Gastroesophageal sphincter (tissue), 3 donors: ENCODE measurements around the gene CNOT6L.

Experiments
- POLR2A ChIP-seq, 2 donors: fragments of 450-650 bp; IDR thresholded peaks; one replicate each; pipeline ENCODE4 v1.6.1; 2017; ENCODE audit warnings: antibody characterized with exemption in 2 of 2, mild to moderate bottlenecking in 2 of 2, moderate library complexity in 1 of 2
- TF ChIP-seq, protein P1 (sequence below), 4 experiments: fragments of 200-600 bp in 2 of 4; fragments of 450-650 bp in 2 of 4; sonication (generic) in 1 of 4; IDR thresholded peaks; one replicate each; pipeline ENCODE4 v1.5.1; 2017 to 2019; ENCODE audit warnings: antibody characterized with exemption in 4 of 4, mild to moderate bottlenecking in 2 of 4, moderate library complexity in 2 of 4

DNA sequence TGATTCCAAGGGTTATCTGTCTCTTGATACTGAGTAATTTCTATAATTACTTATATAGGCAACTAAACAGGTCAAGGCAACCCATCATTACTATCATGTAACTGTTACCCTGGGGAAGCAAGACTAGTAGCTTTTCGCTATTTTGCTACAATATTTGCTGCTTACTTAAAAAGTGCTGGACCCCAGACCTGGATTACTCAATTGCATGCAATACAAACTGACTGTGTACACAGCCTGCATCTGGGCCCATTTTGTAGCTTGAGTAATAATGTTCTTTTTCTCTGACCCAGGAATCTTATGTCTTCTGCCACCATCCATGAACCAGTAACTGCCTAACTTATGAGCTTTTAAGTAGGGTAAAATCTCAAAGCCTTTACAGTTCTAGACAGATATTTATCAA, 53.4 kb downstream of the CNOT6L start:
- TF ChIP-seq, protein P1, sequence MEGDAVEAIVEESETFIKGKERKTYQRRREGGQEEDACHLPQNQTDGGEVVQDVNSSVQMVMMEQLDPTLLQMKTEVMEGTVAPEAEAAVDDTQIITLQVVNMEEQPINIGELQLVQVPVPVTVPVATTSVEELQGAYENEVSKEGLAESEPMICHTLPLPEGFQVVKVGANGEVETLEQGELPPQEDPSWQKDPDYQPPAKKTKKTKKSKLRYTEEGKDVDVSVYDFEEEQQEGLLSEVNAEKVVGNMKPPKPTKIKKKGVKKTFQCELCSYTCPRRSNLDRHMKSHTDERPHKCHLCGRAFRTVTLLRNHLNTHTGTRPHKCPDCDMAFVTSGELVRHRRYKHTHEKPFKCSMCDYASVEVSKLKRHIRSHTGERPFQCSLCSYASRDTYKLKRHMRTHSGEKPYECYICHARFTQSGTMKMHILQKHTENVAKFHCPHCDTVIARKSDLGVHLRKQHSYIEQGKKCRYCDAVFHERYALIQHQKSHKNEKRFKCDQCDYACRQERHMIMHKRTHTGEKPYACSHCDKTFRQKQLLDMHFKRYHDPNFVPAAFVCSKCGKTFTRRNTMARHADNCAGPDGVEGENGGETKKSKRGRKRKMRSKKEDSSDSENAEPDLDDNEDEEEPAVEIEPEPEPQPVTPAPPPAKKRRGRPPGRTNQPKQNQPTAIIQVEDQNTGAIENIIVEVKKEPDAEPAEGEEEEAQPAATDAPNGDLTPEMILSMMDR (IDR thresholded peaks at IDR 0.05) = no peak
- no peak for TF ChIP-seq POLR2A (IDR thresholded peaks at IDR 0.05)
